ENCODE results near the gene LRP1B.

LRP1B gene

DNA sequence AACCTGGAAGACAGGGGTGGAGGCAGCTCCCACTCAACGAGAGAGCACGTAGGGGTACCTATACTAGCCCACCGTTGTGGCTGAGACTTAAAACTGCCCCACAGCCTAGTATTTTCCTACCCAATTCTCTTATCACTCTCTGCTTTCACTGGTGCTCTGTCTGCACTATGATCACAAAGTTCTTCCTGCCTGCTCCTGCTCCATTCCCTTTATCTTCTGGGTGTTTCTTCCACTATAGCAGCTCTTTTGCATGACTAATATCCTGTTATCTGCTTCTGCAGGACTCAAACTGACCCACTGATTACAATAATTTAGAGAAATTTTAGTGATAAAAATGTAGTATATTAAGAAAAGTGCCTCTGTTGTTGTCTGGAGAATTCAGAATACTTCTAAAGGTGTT is 184.8 kb downstream of the LRP1B start:
- DNase-seq = no peak

DNA sequence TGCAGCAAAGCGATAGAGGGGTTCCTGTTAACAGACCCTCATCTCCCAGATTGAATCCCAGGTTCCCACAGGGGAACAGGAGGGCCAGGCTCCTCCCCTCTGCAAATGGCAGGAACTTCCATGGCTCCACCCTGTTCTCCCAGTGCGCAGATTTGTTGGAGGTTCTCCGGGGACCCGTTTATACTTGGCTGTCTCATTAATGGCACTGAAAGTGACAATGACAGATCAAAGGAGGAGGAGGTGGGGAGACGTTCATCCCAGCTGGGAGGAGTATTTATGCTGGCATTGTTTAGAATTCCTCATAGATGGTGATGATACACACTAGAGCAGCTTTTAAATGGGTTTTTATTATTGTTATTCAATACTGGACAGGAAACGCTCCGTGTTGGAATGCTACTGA is 186.9 kb downstream of the LRP1B start:
- no peak for DNase-seq

DNA sequence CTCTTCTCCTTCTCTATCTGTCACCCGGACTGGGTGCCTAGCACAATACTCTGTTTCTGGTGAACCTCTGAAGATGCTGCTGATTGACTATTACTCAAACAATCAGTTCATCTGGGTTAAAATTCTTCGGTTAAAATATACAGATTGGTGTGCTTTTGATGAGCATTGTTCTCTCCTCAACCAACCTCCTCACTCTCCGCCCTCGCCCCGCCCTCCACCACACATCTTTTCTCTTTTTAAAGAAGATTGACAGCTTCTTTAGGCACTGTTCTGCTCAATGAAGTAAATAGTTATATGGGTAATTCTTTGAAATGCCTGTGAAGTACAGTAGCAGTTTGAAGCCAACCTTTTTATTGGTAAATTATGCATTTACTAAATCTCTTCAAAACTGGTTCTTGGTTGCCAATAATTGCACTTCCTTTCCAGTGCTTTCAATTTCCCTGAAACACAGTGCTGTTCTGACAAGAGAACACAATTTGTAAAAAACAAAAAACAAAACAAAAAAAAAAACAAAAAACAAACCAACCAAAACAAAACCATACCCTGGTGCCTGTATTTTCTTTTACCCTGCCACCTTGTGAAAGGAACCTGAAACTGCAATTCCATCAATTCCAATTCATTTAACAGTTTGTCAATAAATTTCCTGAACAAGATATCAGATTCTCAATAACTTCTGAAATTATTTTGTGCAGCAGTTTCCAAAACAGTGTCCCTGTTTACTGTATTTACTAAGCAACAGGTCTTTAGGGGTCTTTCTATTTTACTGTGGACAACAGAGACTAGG is 188.6 kb downstream of the LRP1B start:
- peak in 1 of 3 experiments; percentile 24 for DNase-seq

DNA sequence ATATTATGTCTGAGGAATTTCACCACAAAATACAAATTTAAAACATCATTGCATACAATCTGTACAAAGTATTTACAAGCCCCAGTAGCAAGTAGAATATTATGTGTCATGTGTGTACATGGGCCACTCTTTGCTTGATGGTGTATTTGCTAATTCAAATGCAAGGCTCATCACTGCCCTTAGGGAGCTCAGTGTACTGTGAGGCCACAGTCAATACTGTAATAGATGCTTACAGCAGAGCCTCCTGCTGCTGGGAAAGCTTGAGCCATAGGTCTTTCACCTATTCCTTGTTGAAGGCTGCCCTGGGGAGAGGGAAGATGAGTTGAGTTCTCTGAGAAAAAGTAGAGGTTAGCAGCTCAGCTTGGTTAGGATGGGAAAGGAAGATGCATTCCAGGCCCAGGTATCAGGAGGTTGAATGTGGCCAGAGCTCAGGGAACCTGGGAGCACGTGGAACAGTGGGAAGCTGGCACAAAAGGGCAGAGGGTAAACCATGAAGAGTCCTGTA is 189.6 kb downstream of the LRP1B start:
- peak in 1 of 3 experiments; percentile 22 for DNase-seq

DNA sequence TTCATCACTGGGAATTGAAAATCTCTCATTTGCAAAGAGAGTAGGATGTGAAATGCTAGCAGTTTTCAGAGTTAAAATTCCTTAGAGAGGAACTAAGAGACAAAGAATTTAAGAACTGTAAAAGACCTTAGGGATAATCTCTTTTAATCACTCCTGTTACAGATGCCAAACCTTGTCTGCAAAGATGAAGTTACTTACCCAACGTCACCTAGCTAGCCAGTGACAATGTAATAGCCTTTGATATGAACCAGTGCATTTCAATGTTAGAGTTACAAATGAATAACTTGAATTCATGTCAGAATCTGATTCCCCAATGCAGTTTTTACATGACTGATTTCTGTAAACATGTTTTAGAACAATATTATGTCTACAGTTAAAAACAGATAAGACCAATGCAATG is 190.1 kb downstream of the LRP1B start:
- DNase-seq = no peak

DNA sequence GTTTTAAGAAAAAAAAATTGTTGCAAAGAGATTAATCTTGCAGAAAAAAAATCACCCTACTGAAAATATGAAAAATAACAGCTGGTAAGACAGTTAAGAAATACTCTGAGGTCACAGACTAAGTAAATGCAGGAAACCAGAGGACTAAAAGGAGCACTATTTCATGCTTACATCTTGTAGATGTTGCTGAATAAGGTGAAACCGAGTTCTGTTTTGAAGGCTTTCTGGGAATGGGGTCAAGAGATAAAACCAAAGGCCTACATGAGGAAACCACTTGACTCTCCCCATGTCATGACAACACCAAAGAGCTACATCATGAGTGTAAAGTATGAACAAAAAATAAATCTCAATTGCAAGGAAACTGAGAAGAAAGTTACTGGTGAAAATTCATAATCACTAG is 197.6 kb downstream of the LRP1B start:
- DNase-seq = no peak

DNA sequence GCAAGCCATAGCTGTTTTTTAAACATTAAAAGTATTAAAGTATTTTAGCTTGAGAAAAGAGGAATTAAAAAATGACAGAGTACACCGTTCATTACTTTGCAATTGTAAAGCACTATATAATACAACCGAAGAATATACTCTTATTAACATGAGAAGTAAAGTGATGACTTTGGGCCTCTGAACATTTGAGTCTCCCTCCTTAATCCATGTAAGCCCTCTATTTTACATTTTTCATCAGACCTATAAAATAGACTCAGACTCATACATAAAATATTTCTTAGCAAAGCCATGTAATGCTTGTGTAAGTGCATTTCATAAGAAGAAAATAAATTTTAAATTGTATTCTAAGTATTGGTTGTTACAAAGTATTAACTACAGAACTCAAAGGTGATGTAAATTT is 198.6 kb downstream of the LRP1B start:
- no peak for DNase-seq

DNA sequence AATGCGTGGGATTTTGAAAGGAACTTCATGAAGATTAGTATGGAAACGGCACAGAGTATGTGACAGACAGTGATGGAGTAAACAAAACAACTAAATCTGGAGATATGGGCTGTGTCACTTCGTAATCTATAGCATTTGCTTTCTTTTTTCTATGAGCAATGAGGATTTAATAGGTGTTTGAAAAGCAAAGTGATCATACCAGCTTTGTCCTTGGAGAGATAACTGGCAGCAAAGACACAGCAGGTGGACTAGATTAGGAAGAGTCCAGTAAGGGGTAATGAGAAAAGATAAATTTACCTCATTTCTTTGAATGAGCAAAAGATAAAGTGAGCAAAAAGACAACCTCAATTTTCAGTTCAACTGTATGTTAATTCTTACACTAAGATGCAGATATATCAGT is 199.0 kb downstream of the LRP1B start:
- no peak for DNase-seq

DNA sequence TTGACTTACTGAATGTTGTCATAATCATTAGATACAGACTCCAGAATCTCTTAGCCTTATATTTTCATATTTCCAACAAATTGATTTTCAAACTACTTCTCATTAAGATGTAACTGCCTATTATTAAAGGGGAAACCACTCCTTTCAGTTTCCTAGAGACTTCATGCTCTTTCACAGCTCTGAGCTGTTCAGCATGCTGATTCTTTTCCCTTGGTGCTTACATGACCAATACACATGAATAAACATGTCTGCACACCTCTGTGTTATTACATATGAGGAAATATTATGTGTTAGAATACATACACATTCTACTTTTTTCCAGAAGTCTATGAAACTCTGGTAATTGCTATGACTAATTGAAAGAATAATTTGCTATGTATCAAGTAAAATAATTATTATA is 200.0 kb downstream of the LRP1B start:
- DNase-seq = no peak

DNA sequence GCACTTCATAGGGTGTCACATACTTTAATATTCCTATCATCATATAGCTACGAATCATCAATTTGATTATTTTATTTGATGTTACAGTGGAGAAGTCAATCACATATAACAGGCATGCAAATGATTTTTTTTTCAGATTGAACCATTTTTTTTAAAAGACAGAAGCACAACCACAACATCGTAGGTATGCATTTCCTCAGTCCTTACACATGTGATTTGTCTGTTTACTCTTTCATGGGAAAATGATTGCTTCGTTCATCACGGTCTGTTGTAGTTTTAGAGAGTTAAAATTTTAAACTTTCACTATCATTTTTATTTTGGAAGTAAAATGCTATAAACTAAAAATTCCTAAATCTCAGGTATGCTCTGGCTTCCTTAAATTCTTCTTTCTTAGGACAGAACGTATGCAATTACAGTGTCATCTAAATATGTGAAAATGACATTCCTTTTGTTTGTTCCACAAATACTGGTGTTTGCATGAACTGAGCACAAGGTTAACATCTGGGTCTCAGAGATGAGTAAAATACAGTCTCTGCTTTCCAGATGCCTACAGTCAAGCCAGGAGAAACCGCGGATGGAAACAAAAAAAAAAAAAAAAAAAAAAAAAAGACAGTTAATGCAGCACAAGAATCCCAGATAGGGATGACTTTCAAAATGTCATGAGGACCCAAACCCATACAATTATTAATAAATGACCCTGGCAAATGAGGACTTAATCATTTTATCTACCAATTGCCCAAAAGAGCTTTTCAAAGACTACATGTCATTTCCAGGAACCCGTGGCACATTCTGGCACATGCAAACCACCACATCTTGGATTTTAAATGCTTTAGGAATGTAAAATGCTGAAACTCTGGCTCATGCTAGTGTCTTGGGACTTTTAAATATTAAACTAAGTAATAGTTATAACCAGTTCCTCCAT is 201.2 kb downstream of the LRP1B start:
- no peak for DNase-seq

DNA sequence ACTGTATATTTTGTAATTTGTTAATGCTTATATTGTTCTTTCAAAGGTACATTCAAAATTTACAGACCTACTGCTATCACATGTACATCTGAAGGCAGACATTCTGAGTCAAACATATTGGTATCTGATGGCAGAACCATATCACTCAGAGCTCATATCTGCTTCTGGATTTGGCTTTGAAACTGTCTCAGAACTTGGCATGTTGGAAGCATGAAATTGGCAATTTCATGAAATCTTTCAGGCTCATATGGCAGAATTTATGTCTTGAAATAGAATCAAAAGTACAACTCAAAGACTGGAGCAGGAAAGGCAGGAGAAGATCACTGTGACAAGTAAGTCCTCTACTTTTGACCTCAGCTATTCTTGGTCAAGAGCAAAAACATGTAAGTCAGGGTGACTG is 202.3 kb downstream of the LRP1B start:
- no peak for DNase-seq

DNA sequence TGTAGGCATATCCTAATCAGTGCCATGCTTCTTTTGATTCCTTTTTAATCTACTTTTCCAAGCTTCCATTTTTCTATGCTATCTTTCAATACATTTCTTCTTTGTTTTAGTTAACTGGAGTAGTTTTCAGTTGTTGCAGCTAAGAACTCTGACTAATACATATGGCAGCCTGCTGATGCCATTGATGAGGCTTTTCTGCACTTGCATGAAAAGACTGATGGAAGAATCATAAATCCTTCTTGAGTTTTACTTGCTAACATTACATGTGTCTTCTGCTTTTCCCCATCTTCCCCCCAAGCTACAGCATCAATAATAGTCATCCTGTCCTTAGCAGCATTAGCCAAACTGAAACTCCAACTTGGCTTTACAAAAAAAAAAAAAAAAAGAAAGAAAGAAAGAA is 203.3 kb downstream of the LRP1B start:
- DNase-seq = no peak

DNA sequence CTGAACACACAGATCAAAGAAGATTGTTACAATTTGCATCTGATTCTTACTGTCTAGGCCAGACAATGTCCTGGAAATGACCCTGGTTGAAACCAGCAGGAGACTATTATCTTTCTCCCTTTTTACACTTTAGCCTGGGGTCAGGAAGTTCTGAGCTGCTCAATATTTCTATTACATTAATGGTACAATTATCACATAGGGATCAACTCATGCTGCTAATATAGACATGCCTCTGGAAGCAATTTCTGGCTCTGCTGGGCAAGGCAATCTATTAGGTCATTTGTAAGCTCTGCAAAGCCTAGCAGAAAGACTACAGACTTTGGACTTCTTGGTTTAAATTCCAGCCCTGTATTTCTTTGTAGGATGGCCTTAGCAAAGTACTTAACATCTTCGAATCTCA is 205.3 kb downstream of the LRP1B start:
- DNase-seq = peak in 2 of 3 experiments; percentile 20 to 80

DNA sequence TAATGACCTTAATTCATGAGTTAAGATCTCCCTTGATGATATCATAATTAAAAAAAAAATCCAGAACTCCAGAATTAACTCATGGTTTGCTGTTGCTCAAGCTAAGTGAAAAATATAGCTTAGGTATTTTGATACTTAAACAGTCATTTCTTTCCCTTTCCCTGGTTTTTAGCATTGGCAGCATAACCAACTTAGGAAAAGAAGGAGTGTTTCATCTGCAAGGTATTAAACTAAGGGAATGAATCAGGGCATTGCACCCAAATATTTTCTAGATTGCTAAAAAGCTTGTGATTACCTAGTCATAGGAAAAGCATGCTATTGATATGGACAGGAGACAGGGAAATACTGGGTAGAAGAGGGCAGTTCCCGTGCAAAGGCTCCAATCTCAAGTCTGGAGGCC is 207.2 kb downstream of the LRP1B start:
- DNase-seq = no peak

DNA sequence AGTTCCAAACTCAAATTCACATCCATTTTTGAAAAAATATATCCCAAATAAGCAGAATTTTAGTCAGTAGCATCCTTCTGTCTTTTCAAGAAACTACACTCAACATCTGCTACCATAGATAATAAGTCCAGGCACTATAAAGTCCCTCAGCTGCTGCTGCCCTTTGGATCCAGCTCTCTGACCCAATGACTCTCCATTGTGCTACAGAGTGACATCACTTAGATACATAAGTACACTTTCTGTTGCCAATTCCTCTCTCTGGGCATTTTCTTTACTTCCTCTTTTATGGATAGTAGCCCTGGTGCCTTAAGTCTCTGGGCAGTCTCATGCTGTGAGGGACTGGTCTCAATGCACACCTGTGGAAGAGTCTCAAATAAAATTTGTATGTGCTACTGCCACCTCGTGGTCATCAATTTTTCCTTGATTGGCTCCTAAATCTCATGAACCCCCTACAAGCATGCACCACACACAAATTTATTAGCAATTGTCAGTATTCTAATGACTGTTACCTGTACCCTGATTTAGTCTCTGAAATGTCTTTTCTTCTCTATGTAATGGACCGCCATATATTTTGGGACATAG is 219.2 kb downstream of the LRP1B start:
- peak; percentile 30 to 65 (median 32) for DNase-seq

DNA sequence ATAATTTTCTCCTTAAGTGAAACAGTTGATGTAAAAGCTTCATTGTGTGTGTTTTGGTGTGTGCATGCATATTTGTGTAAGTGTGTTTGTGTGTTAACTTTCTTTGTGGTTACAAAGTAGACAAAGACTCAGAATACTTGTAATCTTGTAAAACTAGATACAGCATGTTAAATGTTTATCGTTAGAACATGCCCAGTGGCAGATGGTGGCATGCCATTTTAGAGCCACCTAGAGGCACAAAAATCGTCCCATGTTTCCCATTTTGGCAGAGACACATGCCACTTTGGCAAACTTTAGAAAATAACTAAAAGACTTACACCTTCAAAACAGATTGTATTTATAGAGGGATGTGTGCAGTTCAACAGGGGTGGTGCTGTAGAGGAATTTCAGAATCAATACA is 224.1 kb downstream of the LRP1B start:
- no peak for DNase-seq

DNA sequence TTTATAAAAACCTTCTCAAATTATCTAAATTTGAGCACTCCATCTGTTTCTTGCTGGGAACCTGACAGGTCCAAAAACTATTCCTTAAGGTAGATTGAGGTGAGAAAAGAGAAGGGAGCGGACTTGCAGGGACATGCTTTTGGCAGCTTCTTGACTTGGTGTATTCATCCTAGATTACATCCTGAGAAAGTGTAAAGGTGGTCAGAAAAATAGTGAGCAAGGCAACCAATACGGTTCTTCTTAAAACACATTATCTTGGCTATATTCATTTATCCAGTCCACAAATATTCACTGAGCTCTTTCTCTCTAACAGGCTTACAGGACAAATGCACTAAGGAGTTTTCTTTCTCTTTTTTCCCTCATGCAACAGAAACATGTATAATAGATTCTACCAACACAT is 230.0 kb downstream of the LRP1B start:
- DNase-seq = no peak

DNA sequence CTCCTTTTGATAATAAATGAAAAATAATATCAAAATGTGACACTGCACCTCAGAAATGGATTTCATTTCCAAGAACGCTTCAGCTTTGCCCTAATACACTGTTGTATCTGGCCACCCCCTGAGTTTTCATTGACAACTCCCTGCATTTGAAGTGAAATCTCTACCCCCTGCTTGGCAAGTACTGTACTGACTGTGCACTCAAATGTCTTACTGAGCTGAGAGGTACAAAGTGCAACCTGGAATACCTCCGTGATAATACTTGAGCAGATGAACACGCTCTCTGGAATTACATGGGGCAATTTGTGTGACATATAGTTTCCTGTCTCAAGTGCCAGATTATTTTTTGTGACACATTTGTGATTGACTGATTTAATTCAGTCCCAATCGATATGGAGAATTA is 231.1 kb downstream of the LRP1B start:
- DNase-seq = peak in 2 of 3 experiments; percentile 2 to 56

DNA sequence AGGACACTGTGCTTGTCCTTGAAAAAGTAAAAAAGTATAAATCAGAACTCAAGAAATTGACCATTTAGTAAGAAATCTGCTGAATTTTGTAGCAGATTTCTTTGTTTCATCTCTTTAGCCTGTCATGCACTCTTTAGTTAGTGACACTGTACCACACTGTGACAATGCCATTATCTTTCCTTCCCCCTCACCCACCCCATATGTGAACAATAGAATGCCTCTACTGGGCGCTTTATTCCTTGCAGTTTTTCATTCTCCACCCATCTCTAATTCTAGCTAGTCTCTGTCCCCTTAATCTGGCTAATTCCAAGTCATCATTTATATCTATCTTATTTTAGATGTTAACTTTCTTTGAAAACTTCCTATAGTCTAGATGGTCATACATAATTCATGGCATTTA is 241.0 kb downstream of the LRP1B start:
- no peak for DNase-seq

DNA sequence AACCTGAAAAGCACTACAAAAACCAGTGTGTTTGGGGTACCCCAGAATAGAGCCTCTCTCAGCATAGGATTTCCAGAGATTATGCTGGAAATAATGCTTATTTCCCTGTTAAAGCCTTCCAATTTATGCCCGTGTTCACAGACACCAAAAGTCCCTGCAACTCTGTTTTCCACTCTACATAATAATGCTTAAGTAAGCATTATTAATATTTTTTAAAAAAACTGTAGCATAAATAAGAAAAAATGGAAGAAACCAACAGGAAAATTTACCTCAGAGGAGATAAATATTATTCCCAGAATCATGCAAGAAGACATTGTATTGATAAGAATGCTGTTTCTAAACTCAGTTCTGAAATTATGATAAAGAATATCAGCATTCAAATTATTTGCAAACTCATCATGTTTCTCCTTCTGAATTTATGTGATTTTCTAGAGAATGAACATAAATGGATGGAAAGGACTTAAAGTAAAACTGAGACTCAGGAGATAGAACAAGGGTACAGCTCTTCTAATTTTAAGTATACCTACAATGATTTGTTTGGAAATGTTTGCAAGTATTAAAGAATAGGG is 241.7 kb downstream of the LRP1B start:
- DNase-seq = no peak

DNA sequence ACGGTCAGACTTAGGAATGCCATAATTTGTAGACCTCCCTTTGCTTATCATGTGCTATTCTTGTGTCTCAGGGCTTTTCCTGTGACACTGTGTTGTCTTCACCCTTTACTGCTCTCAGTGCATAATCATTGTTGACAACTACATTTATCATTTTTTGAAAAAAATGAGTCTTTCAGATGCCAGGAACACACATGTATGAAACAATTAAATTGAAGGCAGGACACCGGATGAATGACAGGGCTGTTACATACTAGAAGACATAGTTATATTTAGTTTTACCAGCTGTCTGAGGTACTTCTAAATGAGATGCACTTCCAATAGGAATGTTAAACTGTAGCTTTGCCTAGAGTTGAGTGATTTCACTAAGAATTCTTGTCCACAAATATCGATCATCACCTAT is 243.5 kb downstream of the LRP1B start:
- no peak for DNase-seq

DNA sequence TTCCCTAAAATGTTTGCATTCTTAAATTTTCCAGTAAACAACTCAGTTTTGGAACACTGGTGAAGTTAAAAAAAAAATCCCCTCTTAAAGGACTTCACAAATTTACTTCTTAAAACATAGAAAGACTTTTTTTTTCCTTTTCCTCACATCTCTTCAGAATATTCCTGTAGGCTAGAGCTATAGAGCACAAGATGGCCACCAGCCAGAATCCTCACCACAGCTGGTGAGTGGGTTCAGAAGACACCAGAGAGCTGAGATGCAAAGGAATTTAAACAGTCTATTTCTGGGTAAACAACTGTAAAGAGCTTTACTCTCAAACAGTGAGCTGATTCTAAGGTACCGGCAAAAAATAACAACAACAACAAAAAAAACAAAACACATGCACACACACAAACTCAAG is 252.8 kb downstream of the LRP1B start:
- DNase-seq = no peak
